Islet of Langerhans (tissue), 1 donor: Measurements from ENCODE around the gene COG7.
"Not testable (repeated sequence)": the region's sequence is repeated elsewhere in the genome, so short reads cannot be mapped to it uniquely, and the experiment has no call there.

Experiments used
- FAIRE-seq: peaks from one replicate; lab custom pipeline; 2011; peaks lifted over from hg19 to GRCh38; lab: Jason Lieb, UNC

The COG7 gene

DNA sequence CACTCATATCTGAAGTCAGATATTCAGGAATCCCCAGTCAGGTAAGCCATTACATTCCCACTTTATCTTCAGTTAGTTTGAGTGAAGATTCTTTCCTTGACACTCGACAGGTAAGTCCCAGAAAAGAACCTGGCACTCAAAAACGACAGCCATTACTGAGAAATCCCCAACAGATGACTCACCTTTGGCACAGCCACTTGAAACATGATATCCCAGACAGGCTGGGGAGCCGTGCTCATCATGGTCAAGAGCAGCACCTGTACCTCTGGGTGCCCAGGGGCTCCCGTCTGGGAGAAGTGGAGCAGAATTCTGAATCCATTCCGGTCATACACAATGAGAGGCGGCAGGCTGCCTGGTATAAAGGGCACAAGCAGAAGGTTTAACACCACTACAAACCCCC, 16.8 kb upstream of the COG7 start:
- peak; percentile 92 for FAIRE-seq

DNA sequence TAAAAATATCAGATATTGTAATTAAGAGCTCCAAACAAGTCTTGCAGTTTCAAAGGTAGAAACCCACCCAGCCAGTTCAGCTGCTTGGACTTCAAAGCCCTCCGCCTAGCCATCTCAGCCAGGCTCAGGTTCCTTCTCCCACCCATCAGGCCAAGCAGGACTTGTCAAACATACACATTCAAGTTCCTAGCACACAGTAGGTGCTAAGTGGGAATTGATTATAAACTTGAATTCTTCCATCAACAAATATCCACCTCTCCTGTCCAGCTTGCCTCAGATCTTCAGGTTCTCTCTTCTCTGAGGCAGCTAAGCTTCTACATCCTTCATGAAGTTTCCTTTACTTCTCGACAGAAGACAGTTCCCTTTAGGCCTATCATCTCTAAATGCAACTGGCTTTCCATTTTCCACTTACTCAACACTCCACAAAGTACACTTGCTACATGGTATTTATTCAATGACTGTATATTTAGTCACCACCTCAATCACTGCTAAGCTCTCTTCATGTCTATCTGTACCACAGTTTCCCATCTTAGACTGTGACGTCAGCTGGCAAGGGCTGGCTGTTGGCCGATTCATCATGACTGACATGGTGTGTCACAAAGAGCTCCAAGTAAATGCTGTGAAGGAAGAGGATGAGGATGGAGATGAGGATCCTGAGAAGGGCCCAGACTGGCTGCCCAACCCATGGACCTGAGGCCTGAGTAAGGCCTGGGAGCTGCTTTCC, 13.3 kb upstream of the COG7 start:
- no peak for FAIRE-seq

DNA sequence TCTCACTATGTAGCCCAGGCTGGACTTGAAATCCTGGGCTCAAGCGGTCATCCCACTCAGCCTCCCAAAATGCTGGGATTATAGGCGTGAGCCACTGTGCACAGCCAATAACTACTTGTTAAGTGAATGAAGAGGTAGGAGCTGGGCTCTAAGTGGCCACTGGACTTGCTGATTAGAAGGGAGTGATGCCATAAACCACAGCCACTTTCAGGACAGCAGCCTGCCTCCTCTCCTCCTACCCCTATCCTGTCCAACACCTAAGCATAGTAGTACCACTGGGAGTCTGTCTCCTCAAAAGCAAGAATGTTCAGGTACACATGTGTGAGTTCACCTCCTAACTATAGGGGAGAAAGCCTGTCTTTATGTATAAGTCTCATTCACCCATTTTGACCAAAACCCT, 12.2 kb upstream of the COG7 start:
- FAIRE-seq = no peak

DNA sequence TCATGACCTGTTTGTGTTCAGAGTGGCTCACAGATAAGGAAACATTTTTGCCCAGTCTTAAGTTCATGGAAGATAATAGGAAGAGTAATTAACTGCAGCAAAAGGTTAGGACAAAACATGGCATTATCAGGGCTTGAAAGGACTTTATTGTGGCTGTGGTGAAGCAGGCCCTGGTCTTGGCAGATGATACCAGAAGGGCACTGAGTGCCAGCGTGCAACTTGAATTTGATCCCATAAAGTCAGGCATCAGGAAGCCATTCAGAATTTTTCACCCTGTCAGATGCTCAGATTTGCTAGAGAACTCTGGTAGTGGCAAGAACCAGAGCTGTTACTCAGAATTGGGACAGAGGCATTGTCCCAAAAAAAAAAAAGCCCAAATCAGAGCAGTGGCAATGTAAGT, 11.2 kb upstream of the COG7 start:
- no peak for FAIRE-seq

DNA sequence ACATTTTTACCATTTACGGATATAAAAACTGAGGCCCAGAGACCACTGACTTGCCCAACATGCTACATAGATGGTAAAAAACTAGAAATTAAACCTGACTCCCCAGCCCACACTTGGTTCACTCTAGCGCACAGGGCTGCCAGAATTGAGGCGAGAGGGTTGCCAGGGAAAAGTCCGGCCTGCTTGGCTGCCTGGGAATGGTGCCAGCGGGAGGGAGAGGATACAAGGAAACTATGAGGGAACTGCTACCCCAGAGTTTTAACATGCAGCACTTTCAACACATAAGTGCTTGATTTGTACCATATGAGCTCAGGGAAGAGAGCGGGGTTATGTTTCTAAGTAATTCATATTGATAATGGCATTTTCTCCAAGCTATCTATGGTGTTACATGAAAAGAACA, 10.0 kb upstream of the COG7 start:
- not testable (repeated sequence) for FAIRE-seq

DNA sequence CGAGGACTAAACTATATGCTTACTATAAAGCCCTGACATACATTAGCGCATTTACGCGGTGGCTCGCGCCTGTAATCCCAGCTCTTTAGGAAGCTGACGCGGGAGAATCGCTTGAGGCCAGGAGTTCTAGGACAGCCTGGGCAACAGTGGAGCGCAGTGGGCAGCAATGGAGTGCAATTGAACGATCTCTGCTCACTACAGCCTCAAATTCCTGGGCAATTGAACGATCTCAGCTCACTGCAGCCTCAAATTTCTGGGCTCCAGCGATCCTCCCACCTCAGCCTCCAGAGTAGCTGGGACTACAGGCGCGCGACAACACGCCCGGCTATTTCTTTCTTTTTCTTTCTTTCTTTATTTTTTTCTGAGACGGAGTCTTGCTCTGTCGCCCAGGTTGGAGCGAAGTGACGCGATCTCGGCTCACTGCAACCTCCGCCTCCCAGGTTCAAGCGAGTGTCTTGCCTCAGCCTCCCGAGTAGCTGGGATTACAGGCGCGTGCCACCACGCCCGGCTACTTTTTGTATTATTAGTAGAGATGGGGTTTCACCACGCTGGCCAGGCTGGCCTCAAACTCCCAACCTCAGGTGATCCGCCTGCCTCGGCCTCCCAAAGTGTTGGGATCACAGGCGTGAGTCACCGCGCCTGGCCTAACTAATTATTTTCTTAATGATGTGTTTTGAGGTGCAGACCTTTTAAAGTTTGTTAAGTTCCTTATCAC, 506 bp upstream of the COG7 start:
- no peak for FAIRE-seq

DNA sequence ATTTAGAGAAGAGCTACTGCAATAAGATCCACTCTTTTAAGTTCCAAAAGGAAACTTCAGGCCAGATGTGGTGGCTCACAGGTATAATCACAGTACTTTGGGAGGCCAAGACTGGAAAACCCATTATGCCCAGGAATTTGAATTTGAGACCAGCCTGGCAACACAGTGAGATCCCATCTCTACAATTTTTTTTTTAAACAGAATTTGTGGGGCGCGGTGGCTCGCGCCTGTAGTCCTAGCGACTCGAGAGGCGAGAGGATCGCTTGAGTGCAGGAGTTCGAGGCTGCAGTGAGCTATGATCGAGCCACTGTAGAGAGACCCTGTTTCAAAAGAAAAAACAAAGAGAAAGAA, 793 bp downstream of the COG7 start:
- FAIRE-seq = no peak

DNA sequence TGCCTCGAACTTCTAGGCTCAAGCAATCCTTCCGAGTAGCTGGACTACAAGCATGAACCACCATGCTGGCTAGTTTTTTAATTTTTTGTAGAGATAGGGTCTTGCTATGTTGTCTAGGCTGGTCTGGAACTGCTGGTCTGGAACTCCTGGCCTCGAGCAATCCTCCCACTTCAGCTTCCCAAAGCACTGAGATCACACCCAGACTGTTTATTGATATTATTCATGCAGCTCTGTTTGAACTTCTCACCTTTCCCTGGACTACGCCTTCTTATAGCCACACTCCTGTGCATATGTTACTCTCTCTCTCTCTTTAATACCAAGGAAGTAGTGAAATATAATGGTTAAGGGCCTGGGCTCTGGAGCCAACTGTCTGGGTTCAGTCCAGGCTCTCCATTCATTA, 4.6 kb downstream of the COG7 start:
- no peak for FAIRE-seq

DNA sequence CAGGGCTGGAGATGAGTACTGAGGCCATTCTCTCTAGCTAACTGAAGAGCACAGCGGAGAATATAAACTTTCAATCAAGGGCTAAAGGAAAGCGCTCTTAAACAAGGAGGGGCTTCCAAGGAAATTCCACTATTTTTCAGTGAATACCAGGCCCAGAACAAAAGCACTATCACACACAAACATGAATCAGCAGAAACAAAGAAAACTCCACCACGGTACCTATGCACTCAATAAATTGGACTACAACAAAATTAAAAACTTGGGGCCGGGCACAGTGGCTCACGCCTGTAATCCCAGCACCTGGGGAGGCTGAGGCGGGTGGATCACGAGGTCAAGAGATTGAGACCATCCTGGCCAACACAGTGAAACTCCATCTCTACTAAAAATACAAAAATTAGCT, 15.4 kb downstream of the COG7 start:
- FAIRE-seq = not testable (repeated sequence)

DNA sequence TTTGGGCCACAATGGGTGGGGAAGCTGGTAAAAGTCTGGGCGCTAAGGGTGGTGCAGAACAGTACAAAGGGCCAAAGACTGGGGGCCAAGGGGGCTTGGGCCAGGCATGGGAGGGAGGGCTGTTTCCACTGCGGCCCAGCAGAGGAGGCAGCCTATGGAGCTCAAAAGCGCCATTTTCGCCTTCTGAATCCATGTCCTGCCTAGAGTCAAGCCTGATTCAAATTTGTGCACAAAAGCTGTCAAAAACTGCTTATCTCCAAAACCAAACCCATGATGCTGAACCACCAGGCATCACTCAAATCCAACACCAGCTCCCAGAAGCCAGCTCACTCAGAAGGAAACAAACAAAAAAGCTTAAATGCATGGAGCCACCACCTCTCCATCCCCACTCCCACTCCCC, 16.0 kb downstream of the COG7 start:
- FAIRE-seq = no peak

DNA sequence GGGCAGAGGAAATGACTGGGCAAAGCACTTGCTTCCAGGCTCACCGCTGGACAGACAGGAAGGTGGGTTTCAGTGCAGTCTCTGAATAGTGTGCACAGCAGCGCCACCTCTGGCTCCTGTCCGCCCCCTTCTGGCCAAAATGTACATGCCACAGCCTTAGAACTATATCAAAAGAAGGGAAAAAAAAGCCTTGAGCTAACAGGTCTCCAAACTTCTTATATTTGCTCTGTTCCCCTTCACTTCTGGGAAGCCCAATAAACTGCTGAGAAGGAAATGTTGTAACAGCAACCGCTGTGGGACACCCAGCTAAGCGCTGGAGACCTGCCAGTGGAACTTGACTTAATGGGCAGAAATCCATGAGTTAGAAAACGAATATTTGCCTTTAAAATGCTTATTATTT, 17.5 kb downstream of the COG7 start:
- no peak for FAIRE-seq

DNA sequence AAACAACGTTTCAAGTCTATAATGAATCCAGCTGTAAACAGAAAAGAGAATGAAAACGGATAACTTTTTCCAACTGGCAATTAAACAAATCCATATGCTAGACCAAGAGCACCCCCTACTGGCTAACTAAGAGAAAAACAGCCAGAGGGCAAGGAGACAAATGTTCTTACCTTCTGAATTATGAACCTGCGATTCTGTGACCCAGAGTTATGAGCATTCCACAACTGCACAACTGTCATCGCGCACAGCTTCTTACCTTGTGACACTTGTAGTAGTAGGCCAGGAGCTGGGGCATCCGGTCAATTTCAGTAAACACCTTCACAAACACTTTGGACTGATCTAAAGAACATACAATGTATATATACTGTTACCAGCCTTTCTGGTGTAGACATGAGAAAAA, 18.6 kb downstream of the COG7 start:
- peak; percentile 76 for FAIRE-seq

DNA sequence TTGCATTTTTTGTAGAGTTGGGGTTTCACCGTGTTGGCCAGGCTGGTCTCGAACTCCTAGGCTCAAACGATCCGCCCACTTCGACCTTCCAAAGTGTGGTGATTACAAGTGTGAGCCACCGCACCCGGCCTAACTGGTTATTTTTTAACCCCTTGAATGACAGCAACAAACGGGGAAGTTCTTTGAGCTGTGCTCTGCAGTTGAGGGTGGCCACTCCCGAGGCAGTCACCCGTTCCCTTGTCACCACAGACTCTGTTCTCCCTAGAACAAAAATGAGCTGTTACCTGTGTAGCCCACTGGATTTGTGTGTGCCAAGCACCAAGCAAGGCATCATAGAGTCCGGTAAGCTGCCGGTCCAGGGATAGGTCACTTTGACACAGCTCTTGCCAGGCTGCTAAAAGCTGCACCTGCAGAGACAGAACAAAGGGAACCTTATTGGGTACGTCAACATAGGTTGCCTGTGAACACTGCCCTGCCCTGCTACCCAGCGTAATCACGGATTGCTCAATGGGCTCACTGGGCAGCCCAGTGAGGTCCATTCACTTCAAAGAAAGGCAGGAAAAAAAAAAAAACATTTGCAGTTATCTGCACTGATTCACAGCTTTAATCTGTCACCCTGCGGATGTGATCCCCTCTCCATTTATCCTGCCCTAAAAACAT, 19.6 kb downstream of the COG7 start:
- FAIRE-seq = no peak

DNA sequence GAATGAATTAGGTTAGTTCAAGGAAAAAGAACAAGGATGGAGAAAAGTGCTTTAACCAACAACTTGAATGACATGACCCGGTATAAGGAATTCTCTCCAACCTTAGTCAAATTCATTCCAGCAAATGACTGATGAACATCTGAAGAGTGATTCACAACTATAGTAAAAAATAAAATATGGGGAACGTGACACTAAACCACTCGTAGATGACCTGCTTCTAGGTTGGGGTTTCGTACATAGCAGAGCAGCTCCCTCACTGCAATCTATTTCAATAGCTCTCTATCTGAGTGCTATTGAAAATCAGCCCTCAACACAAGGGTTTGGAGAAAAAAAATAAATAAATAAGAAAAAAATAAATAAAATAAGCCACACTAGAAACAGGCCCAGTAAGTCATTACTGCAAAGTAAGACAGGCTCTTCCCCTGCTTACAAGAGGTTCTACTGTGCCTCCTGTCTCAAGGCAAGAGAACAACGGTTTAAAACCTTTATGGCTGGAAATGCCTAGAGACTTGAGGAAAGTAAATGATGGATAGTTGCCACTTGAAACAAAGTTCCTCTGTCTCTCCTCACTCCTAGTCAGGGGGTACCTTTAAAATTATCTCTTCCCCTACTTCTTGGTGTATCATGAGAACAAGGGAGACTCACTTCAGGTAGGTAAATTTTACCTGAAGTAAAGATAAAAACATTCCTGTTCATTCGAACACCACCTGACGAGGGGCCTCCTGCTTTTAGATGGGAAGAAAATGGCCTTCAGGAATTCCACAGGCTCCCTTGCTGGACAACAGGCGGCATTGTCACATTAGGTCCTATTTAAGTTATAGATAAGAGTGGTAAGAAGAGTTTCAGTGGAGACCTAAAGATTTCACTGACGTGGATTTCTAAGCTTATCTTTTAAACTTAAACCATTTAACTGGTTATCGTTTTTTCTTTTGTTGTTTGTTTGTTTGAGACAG, 20.5 kb downstream of the COG7 start:
- no peak for FAIRE-seq

DNA sequence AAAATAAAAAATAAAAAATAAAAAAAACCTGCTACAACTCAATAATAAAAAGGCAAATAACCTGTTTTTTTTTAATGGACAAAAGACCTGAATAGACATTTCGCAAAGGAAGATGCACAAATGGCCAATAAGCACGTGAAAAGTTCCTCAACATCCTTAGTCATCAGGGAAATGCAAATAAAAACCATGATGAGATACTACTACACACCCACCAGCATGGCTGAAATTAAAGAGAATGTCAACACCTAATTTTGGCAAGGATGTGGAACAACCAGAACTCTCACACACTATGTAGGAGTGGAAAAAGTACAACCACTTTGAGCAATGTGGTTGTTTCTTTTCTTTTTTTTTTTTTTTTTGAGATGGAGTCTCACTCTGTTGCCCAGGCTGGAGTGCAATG, 24.6 kb downstream of the COG7 start:
- FAIRE-seq = no peak

DNA sequence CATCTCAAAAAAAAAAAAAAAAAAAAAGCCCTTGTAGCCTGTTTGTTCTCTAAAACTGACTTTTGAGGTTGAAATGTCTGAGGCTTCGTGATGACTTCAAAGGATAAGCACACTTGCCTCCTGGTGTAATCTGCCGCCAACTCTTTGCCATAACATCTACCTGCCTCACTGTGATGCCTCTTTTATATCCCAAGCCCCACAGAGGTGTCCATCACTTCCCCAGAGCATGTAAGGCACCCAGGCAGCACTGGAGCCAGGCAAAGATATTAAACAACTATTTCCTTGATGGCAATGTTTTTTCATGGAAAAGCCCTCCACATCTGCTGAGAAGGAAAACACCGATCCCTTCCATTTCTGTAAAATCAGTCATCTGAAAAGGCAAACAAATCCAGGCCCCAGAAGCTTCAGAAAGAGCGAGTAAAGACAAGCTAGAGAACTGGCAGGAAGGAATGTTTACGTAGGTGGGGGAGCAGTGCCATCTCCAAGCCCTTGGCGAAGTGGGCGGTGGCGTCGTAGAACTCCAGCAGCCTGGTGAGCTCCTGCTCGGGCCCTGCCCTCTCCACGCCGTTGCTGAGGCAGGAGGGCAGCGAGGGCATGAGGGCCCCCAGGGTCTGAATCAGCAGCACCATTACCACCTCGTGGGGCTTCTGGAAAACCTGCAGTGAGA, 28.6 kb downstream of the COG7 start:
- FAIRE-seq = no peak

DNA sequence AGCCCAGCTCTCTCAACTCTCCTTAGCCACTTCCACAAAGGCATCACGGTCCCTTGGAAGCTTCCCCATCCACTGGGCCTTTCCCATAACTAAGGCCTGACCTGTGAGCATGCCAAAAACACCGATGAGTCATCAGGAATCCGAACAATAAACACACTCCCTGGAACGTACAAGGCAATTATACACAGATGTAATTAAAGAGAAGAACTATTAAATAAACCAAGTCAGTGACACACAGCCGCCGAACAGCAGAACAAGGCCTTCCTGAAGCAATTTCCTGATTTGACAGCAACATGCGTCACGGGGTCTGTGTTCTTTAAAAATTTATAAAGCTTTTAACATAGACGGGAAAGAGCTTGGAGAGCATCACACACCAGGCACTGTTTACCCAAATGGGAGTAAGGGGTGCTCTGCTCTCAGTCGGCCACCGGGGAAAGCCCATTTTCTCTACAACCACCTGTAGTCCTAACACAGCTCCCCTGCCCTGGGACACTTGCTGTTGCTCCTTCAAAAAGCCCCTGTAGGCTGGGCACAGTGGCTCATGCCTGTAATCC, 29.4 kb downstream of the COG7 start:
- FAIRE-seq = no peak

DNA sequence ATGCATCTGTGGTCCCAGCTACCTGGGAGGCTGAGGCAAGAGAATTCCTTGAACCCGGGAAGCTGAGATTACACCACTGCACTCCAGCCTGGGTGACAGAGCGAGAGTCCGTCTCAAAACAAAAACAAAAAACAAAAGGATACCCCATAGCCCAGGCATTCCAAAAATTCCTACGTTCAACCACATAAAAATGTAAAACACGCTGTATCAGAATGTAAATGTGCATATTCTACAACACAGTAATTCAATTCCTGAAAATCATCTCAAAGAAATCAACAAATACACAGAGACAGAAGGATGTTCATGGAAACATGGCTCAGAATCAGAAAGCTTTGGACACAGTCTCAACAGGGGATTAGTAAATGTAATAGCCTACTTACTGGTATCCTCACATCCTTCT, 33.0 kb downstream of the COG7 start:
- FAIRE-seq = no peak

DNA sequence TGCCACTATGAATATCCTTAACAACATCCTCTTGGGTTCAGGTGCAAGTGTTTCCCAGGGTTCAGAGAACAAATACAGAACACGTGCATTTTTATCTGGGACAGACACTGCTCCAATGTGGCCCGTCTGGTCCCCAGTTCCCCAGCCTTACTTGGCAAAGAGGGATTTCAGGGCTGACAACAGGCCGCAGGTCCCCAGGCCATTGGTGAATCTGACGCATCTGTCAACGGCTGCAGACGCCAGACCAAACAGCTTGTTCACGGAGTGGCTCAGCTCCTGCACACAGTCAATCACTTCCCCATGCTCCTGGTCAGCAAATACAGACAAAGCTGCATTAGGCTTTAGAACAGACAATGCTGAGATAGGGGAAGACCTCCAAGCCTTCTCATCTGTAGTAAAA, 36.2 kb downstream of the COG7 start:
- no peak for FAIRE-seq

DNA sequence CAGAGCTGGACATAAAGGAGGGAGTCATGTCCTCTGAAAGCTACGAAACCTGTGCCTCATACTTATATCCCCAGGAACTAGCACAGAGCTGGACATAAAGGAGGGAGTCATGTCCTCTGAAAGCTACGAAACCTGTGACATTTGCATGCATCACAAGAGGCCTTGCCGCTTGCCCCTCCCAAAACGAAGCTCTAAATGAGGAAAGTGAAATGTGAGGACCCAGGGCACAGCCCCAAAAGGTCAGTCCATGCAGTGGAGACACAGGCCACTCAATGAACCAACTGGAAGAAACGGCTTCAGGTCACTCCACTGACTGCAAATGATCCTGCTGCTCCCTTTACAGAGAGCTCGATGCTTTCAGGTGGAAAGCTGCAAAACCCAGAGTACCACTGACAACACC, 38.3 kb downstream of the COG7 start:
- no peak for FAIRE-seq

DNA sequence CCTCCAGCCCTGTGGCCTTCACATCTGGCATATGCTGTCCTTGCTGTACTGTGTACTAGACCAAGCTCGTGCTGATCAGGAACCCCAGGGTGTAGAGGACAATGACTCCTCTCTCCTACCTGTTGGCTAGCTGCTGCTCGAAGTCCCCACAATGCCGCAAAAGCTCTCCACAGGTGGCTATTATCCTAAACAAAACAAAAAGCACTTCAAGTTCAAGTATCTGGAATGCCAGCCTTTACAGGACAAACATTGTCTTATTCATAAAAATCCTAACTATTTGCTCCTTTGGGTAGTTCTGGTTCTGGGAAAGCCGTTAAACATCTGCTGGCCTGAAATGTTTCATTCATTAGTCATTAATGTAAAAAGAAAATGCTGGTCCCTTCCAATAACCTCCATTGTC, 42.8 kb downstream of the COG7 start:
- no peak for FAIRE-seq

DNA sequence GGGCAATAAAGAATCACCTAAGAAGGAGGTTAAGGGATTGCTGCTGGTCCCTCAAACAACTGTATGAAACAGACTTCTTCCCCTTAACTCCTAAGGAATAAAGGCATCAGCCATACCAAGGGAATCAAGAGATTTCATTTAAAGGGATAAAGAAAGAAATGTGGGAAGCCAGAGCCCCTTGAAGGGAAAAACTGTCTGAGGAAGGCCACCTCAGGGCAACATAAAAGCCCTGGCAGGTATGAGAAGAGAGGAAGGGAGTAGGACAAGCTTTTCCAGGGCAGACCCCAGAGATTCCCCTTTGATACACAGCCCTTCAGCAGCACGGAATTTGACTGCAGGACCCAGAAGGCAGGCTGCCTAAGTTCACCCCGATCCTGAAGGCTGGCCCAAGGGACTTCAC, 43.5 kb downstream of the COG7 start:
- FAIRE-seq = no peak
